ENCODE results near the gene GPRIN2. TPM values are rescaled to one million over a fixed set of nuclear protein-coding genes. Genes with fewer than 3 reads are reported as not detected.

The GPRIN2 gene
- total and polyA plus RNA-seq, 2 of the 8 experiments (the other 6 are each of a cell fraction or from before 2014, with no cell fraction given), result 14.3 to 18.6 TPM

- no peak overlapping the region for H2BK120ac ChIP-seq (replicated peaks; ENCODE audit: low read depth, low read length)
- peak overlapping the region; percentile 53 for H2BK15ac ChIP-seq (ENCODE audit: low read length)
- 5% methylated on average over 47 of the region's 47 CpGs; no CpG with 5 or more reads in 1 of the 2 experiments for whole genome bisulfite sequencing, 2 experiments (ENCODE audit: extremely low coverage in 1 of 2, insufficient coverage in 1 of 2, insufficient read length in 1 of 2, insufficient replicate concordance in 2 of 2, low coverage in 1 of 2, low lambda C conversion rate in 2 of 2, missing lambda C conversion rate in 1 of 2)
- H3K79me2 ChIP-seq (ENCODE audit: control insufficient read depth in 1 of 2, insufficient read depth in 2 of 2, low read length in 2 of 2), result no peaks in the 10 kb centered on the region
- peak overlapping the region; percentile 27 to 64 (median 44); a peak in 6 of 7 replicates for H3K9ac ChIP-seq (replicated peaks in 1 of 4; ENCODE audit: extremely low read depth in 1 of 4, low read depth in 3 of 4, low read length in 3 of 4)
- H3K9me3 ChIP-seq (ENCODE audit: insufficient read depth in 2 of 2, low read depth in 1 of 2, low read length in 1 of 2), result no peaks in the 10 kb centered on the region
- H3K14ac ChIP-seq (ENCODE audit: insufficient read length), result no peak overlapping the region
- H3K23me2 ChIP-seq (ENCODE audit: low read depth, low read length), result peaks cover 17% of the 10 kb centered on the region
- H4K8ac ChIP-seq (ENCODE audit: extremely low read depth, insufficient read depth, low read length), result peak overlapping the region; percentile 87; the same call in 1 of the 2 replicates
- CTCF ChIA-PET (ENCODE audit: partially characterized antibody), result interaction anchor here (0.7 to 5.7 kb wide), 3 partner anchors 11 to 327 kb away, joined by 3 to 65 read pairs (median 6); no protein-coding TSS in a partner anchor
- H4K91ac ChIP-seq (replicated peaks; ENCODE audit: insufficient read length, low read length), result peak overlapping the region; percentile 62
- peak; percentile 69 to 97 for DNase-seq (ENCODE audit: low read depth in 1 of 2, low spot score in 2 of 2)
- peak overlapping the region; percentile 82; the same call in 1 of the 2 replicates for H2BK12ac ChIP-seq (ENCODE audit: low read depth, low read length)
- POLR2A ChIA-PET (ENCODE audit: partially characterized antibody), result interaction anchor here (0.8 to 5.2 kb wide), 3 partner anchors 11 to 17 kb away, joined by 3 to 44 read pairs (median 4); no protein-coding TSS in a partner anchor
- peak overlapping the region; percentile 7; the same call in 1 of the 2 replicates for H2AK5ac ChIP-seq (ENCODE audit: low read depth, low read length)
- H3K79me1 ChIP-seq (ENCODE audit: low read depth, low read length), result peaks cover 11% of the 10 kb centered on the region; the same call in 1 of the 2 replicates
- H3K4ac ChIP-seq (replicated peaks; ENCODE audit: insufficient read length, low read depth, low read length), result peak overlapping the region; percentile 82
- peaks cover 5 to 19% (median 15%) of the 10 kb centered on the region in 4 experiments for H3K4me1 ChIP-seq (replicated peaks in 1 of 4; ENCODE audit: control insufficient read depth in 3 of 4, insufficient read depth in 4 of 4, low read length in 3 of 4)
- peaks cover 0 to 18% (median 9%) of the 10 kb centered on the region in 4 experiments; a peak in 4 of 7 replicates for H3K27me3 ChIP-seq (replicated peaks in 1 of 4; ENCODE audit: control insufficient read depth in 3 of 4, extremely low read depth in 1 of 4, insufficient read depth in 3 of 4, low read length in 3 of 4)
- peaks cover 0 to 36% (median 11%) of the 10 kb centered on the region in 4 experiments; a peak in 5 of 8 replicates for H3K36me3 ChIP-seq (ENCODE audit: control insufficient read depth in 2 of 4, insufficient read depth in 4 of 4, low read length in 3 of 4)
- H3K4me2 ChIP-seq (ENCODE audit: insufficient read depth in 1 of 2, low read depth in 2 of 2, low read length in 2 of 2), result peak overlapping the region; percentile 82 to 96
- H3K27ac ChIP-seq (ENCODE audit: low read depth, low read length), result no peak overlapping the region; the same call in 1 of the 2 replicates
- H2BK20ac ChIP-seq (ENCODE audit: low read length), result 0 out of 2 replicates have a peak overlapping the region, but pooled peaks have one; percentile 4
- peak overlapping the region; percentile 86 for H3K18ac ChIP-seq (ENCODE audit: extremely low read depth, low read length)
- no peak overlapping the region for H3K56ac ChIP-seq (replicated peaks; ENCODE audit: insufficient read length, low read depth, low read length)
- H4K5ac ChIP-seq (ENCODE audit: insufficient read length, low read depth, low read length), result peak overlapping the region; percentile 31
- H3K4me3 ChIP-seq (ENCODE audit: extremely low read depth in 1 of 4, insufficient read depth in 2 of 4, low read depth in 3 of 4, low read length in 4 of 4), result peak overlapping the region; percentile 73 to 96 (median 82)
- H4K20me1 ChIP-seq (replicated peaks in 1 of 2; ENCODE audit: control insufficient read depth in 1 of 2, insufficient read depth in 2 of 2, low read length in 2 of 2), result peaks cover 0 to 21% of the 10 kb centered on the region in 2 experiments
- FAIRE-seq, result no peak
- peak overlapping the region; percentile 54 for H2AFZ ChIP-seq (ENCODE audit: low read length)
- peak overlapping the region; percentile 45; the same call in 1 of the 2 replicates for H2BK5ac ChIP-seq (ENCODE audit: low read depth, low read length)
- H3K23ac ChIP-seq (ENCODE audit: insufficient read length), result no peak overlapping the region
- TF ChIP-seq, protein P1, sequence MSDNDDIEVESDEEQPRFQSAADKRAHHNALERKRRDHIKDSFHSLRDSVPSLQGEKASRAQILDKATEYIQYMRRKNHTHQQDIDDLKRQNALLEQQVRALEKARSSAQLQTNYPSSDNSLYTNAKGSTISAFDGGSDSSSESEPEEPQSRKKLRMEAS (IDR thresholded peaks at IDR 0.05), result peak; percentile 7; the same call in 1 of the 2 replicates
- no peak for TF ChIP-seq MAFK (IDR thresholded peaks at IDR 0.05; ENCODE audit: low read depth, low read length)
- TF ChIP-seq SP1 (IDR thresholded peaks at IDR 0.05; ENCODE audit: low read depth, low read length), result 0 out of 2 replicates have a peak, but pooled peaks have one; percentile 21
- peak; percentile 84 for TF ChIP-seq PHF8 (conservative IDR thresholded peaks at IDR 0.05; ENCODE audit: low read depth, low read length)
- 0 out of 2 replicates have a peak, but pooled peaks have one; percentile 32 for TF ChIP-seq CREB1 (IDR thresholded peaks at IDR 0.05)
- TF ChIP-seq SAP30 (IDR thresholded peaks at IDR 0.05; ENCODE audit: insufficient read depth, insufficient replicate concordance, low read length), result peak; percentile 78
- TF ChIP-seq TBP (IDR thresholded peaks at IDR 0.05; ENCODE audit: low read depth, low read length), result peak; percentile 33
- TF ChIP-seq GTF2F1 (IDR thresholded peaks at IDR 0.05; ENCODE audit: borderline replicate concordance, low read depth, low read length), result no peak
- peak; percentile 45 for TF ChIP-seq ASH2L (IDR thresholded peaks at IDR 0.05; ENCODE audit: low read length)
- no peak for TF ChIP-seq YY1 (IDR thresholded peaks at IDR 0.05; ENCODE audit: low read depth, low read length)
- peak; percentile 81; the same call in 1 of the 2 replicates for TF ChIP-seq RBBP5 (IDR thresholded peaks at IDR 0.05; ENCODE audit: borderline replicate concordance, low read depth, low read length)
Measured at GRCh38 chr10:46555713-46556514, 544 bp downstream of the GPRIN2 start.
